Nephron (organoid): ENCODE results near the gene NTNG1.
"Not testable (repeated sequence)": the region's sequence is repeated elsewhere in the genome, so short reads cannot be mapped to it uniquely, and the experiment has no call there.

ENCODE experiments used
- H3K27ac Mint-ChIP-seq, 3 experiments: 2 replicates each; pipeline ENCODE4 v1.8.0; 2020; ENCODE audit warnings: mixed read lengths in 3 of 3, mild to moderate bottlenecking in 2 of 3, moderate library complexity in 1 of 3
- H3K27me3 Mint-ChIP-seq: 2 replicates; pipeline ENCODE4 v1.8.0; 2021; ENCODE audit warnings: low read depth, mild to moderate bottlenecking, moderate library complexity, mixed read lengths
- H3K36me3 Mint-ChIP-seq: 2 replicates; pipeline ENCODE4 v1.8.0; 2020; ENCODE audit warnings: low read depth, mixed read lengths
- H3K4me1 Mint-ChIP-seq: 2 replicates; pipeline ENCODE4 v1.8.0; 2020; ENCODE audit warnings: mixed read lengths
- H3K4me3 Mint-ChIP-seq, 3 experiments: 2 replicates each; pipeline ENCODE4 v1.8.0; 2020; ENCODE audit warnings: mild to moderate bottlenecking in 3 of 3, mixed read lengths in 3 of 3, moderate library complexity in 2 of 3
- H3K9me3 Mint-ChIP-seq: 2 replicates; pipeline ENCODE4 v1.8.0; 2020; ENCODE audit warnings: mixed read lengths
- TF ChIP-seq, protein P1 (sequence below), 3 experiments: fragments of 200-600 bp; sonication (generic); IDR thresholded peaks; one replicate each; pipeline ENCODE4 v1.5.0; 2021; ENCODE audit warnings: antibody characterized with exemption in 3 of 3; ENCODE audit not compliant: unreplicated experiment in 3 of 3

The NTNG1 gene

DNA sequence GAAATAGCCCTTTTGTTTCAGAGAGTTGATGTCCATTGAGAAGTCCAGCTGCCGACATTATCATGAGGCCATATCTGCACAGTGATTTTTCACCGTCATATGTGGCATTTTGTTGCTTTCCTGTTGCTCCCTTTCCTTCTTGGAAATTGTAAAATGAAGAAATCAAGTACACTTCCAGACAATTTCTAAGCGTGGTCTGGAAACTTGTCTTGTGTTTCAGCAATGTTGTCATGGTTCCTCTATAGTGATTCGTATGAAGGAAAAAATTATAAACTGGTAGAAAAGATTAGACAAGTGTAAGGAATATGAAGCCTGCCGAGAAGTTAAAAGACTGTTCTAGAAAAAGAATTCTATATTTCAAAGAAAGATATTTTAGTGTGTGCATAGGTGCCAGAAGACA is 17.7 kb downstream of the NTNG1 start:
- H3K36me3 Mint-ChIP-seq, result no peaks in the 10 kb centered on the region
- H3K9me3 Mint-ChIP-seq, result no peaks in the 10 kb centered on the region
- H3K27me3 Mint-ChIP-seq, result no peaks in the 10 kb centered on the region
- peak overlapping the region in 1 of 3 experiments; percentile 7 for H3K4me3 Mint-ChIP-seq
- H3K4me1 Mint-ChIP-seq, result peaks cover 28% of the 10 kb centered on the region
- peak overlapping the region in 2 of 3 experiments; percentile 66 to 80 for H3K27ac Mint-ChIP-seq
- TF ChIP-seq, protein P1, sequence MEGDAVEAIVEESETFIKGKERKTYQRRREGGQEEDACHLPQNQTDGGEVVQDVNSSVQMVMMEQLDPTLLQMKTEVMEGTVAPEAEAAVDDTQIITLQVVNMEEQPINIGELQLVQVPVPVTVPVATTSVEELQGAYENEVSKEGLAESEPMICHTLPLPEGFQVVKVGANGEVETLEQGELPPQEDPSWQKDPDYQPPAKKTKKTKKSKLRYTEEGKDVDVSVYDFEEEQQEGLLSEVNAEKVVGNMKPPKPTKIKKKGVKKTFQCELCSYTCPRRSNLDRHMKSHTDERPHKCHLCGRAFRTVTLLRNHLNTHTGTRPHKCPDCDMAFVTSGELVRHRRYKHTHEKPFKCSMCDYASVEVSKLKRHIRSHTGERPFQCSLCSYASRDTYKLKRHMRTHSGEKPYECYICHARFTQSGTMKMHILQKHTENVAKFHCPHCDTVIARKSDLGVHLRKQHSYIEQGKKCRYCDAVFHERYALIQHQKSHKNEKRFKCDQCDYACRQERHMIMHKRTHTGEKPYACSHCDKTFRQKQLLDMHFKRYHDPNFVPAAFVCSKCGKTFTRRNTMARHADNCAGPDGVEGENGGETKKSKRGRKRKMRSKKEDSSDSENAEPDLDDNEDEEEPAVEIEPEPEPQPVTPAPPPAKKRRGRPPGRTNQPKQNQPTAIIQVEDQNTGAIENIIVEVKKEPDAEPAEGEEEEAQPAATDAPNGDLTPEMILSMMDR (IDR thresholded peaks at IDR 0.05; ENCODE audit: unreplicated experiment in 3 of 3), result no peak

DNA sequence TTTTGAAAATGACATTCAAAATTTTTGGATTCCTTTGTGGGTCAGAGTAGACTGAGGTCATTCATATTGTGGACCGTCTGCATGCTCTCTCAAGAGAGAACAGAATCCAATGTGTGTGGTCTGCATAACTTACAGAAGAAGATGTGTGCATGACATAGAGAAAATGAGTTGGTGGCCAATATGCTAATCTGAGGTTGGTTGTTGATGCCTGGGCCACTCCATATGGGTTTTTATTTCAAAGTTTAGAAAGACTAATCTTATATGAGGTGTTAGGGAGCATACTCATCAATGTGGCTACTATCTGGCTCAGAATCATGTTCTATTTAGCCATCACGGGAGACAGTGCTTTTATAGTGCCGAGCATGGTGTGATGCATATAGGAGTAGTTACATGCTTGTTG is 18.2 kb downstream of the NTNG1 start:
- no peaks in the 10 kb centered on the region for H3K36me3 Mint-ChIP-seq
- no peaks in the 10 kb centered on the region for H3K27me3 Mint-ChIP-seq
- H3K4me3 Mint-ChIP-seq, result no peak overlapping the region
- TF ChIP-seq, protein P1 (IDR thresholded peaks at IDR 0.05; ENCODE audit: unreplicated experiment in 3 of 3), result no peak
- H3K27ac Mint-ChIP-seq, result peak overlapping the region in 2 of 3 experiments; percentile 66 to 80
- H3K9me3 Mint-ChIP-seq, result no peaks in the 10 kb centered on the region
- H3K4me1 Mint-ChIP-seq, result peaks cover 28% of the 10 kb centered on the region

DNA sequence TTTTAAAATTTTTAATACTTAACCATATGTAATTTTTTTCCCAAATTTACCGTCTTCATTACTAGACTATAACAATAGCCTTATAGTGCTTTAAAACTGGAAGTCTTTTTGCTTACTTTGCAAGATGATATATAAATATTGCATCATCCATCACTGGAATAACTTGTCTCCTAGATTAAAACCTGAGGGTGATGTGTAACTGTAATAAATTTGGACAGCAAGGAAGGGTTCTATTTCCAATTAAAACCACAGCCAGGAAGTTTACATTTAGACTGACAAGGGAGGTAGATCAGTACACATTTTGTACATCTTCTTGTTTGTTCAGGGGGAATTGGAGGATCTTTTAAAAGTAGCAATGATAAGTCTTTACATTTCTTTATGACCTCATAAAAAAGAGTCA is 21.9 kb downstream of the NTNG1 start:
- TF ChIP-seq, protein P1 (IDR thresholded peaks at IDR 0.05; ENCODE audit: unreplicated experiment in 3 of 3), result no peak
- no peak overlapping the region for H3K4me3 Mint-ChIP-seq

DNA sequence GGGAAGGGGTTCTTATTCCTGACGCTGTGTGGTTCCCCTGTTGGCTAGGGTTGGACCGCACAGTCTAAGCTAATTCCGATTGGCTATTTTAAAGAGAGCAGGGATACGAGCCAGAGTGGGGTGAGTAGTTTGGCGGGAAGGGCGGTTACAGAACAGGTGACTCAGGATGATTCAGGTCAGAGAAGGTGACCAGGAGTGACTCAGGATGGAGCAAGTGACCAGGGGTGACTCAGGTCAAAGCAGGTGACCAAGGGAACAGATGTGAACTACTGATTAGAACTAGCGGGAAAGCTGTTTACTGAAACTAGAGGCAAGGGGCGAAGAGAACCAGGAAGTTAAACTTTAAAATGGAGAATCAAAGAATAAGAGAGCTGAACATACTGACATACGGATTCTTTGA is 24.1 kb downstream of the NTNG1 start:
- not testable (repeated sequence) for H3K27ac Mint-ChIP-seq, H3K4me1 Mint-ChIP-seq, H3K36me3 Mint-ChIP-seq, H3K4me3 Mint-ChIP-seq, H3K27me3 Mint-ChIP-seq, H3K9me3 Mint-ChIP-seq

More for the DNA sequence above, 21.9 kb downstream of the NTNG1 start:
- Mint-ChIP-seq H3K36me3 (no peaks in the 10 kb centered on the region), H3K27me3 (no peaks in the 10 kb centered on the region), H3K4me1 (peaks cover 28% of the 10 kb centered on the region), H3K9me3 (peaks cover 3% of the 10 kb centered on the region), H3K27ac (peak overlapping the region in 2 of 3 experiments; percentile 9 to 32)

DNA sequence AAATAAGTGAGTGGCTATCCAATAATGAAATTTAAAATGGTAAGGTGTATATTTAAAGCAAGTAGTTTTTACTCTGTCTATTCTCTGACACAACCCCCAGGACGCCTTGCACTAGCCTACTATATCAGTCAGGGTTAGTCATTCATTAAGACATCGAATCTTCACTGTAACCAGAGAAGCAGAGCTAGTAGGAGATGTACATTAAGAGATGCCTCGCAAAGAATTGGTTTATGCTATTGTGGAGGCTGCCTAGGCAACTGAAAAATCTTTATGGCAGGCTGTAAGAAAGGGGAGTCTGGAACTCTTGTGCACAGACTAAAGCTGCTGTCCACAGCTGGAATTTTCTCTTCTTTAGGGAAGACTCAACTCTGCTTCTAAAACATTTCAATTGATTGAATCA is 28.8 kb downstream of the NTNG1 start:
- H3K4me1 Mint-ChIP-seq, result no peaks in the 10 kb centered on the region
- H3K36me3 Mint-ChIP-seq, result no peaks in the 10 kb centered on the region
- no peaks in the 10 kb centered on the region for H3K27me3 Mint-ChIP-seq
- H3K4me3 Mint-ChIP-seq, result no peak overlapping the region
- no peak overlapping the region for H3K27ac Mint-ChIP-seq
- TF ChIP-seq, protein P1 (IDR thresholded peaks at IDR 0.05; ENCODE audit: unreplicated experiment in 3 of 3), result no peak
- peaks cover 3% of the 10 kb centered on the region for H3K9me3 Mint-ChIP-seq

DNA sequence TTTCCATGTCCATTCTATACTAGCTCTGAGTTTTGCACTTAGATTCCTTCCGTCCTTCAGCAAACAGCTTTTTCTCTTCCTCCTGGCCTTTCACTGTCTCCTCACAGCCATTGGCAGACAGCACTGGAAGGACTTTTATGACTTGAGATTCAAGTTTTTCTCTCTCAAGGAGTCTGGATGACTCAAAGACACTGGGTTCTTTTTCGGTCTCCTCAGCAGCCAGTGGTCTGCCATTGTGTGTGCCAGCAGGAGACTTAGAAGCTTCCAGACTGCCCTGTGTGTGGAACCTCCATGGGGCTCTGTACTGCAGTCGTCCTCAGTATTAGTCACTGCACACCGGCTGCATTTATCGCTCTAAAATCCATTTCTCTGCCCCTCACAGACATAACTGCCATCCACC is 30.5 kb downstream of the NTNG1 start:
- Mint-ChIP-seq H3K4me3 (no peak overlapping the region), H3K36me3 (no peaks in the 10 kb centered on the region)

More for the DNA sequence above, 30.5 kb downstream of the NTNG1 start:
- H3K4me1 Mint-ChIP-seq, result no peaks in the 10 kb centered on the region
- H3K27ac Mint-ChIP-seq, result no peak overlapping the region
- H3K9me3 Mint-ChIP-seq, result no peaks in the 10 kb centered on the region
- TF ChIP-seq, protein P1 (IDR thresholded peaks at IDR 0.05; ENCODE audit: unreplicated experiment in 3 of 3), result no peak
- no peaks in the 10 kb centered on the region for H3K27me3 Mint-ChIP-seq
